ENCODE results near the gene GPR21.

- TF ChIP-seq CTCF (IDR thresholded peaks at IDR 0.05) (no peak), POLR2AphosphoS5 (IDR thresholded peaks at IDR 0.05) (no peak), POLR2A (IDR thresholded peaks at IDR 0.05) (no peak), EP300 (IDR thresholded peaks at IDR 0.05) (no peak)
These were observed 2.3 kb downstream of the GPR21 start for GRCh38 chr9:123035791-123036190.
